Type B pancreatic cell (in vitro differentiated cells): ENCODE measurements around the gene SLC25A47. TPM values are rescaled to one million over a fixed set of nuclear protein-coding genes. Genes with fewer than 3 reads are reported as not detected.

Experiments used
- DNase-seq: peaks from one replicate; pipeline ENCODE4 v3.0.0; 2021; ENCODE audit warnings: mixed read lengths; ENCODE audit not compliant: unreplicated experiment; ENCODE audit errors: extremely low spot score
- H3K27ac Mint-ChIP-seq: 2 replicates; pipeline ENCODE4 v1.8.0; 2021; ENCODE audit warnings: mild to moderate bottlenecking, mixed read lengths
- H3K27me3 Mint-ChIP-seq: 2 replicates; pipeline ENCODE4 v1.8.0; 2021; ENCODE audit warnings: mixed read lengths
- H3K36me3 Mint-ChIP-seq: 2 replicates; pipeline ENCODE4 v1.8.0; 2021; ENCODE audit warnings: mixed read lengths
- H3K4me1 Mint-ChIP-seq: one replicate; pipeline ENCODE4 v1.8.0; 2021; ENCODE audit warnings: mixed read lengths; ENCODE audit not compliant: unreplicated experiment
- H3K4me3 Mint-ChIP-seq: 2 replicates; pipeline ENCODE4 v1.8.0; 2021; ENCODE audit warnings: mild to moderate bottlenecking, mixed read lengths
- H3K9me3 Mint-ChIP-seq: 2 replicates; pipeline ENCODE4 v1.8.0; 2021; ENCODE audit warnings: mixed read lengths
- total RNA-seq: library from RNA; stranded (reverse); gene quantifications from 2 replicates; pipeline ENCODE4 v1.2.1, GENCODE V29; 2021; ENCODE audit warnings: low replicate concordance
- TF ChIP-seq, protein P1 (sequence below): fragments of 200-600 bp; sonication (generic); conservative IDR thresholded peaks from 2 replicates; pipeline ENCODE4 v1.5.0; 2021; ENCODE audit warnings: antibody characterized with exemption, mild to moderate bottlenecking

SLC25A47 gene
- total RNA-seq, 1 donor from 2014 or later, result not detected

DNA sequence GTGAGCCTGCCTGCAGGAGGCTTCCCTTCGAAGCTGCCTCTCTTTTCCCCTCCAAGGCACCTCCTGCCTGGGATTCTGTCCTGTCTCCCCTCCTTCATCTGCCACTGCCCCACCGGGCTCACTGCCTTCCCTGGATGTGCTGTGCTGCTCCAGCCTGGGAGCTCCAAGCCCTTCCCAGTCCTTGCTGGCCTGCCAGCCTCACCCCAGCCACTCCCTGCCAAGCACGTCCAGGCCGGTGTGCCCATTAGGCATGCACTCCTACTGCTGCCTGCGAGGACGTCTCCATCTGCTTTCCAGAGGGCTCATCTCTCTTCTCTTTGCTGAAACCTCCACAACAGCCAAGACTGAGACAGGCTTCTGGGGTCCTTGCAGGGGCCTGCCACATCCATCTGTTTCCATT is 8.4 kb upstream of the SLC25A47 start:
- Mint-ChIP-seq H3K9me3 (no peaks in the 10 kb centered on the region), H3K27ac (no peak overlapping the region), H3K27me3 (peaks cover 5% of the 10 kb centered on the region), H3K4me3 (no peak overlapping the region), H3K36me3 (no peaks in the 10 kb centered on the region), H3K4me1 (peaks cover 16% of the 10 kb centered on the region)
- DNase-seq, result no peak
- TF ChIP-seq, protein P1, sequence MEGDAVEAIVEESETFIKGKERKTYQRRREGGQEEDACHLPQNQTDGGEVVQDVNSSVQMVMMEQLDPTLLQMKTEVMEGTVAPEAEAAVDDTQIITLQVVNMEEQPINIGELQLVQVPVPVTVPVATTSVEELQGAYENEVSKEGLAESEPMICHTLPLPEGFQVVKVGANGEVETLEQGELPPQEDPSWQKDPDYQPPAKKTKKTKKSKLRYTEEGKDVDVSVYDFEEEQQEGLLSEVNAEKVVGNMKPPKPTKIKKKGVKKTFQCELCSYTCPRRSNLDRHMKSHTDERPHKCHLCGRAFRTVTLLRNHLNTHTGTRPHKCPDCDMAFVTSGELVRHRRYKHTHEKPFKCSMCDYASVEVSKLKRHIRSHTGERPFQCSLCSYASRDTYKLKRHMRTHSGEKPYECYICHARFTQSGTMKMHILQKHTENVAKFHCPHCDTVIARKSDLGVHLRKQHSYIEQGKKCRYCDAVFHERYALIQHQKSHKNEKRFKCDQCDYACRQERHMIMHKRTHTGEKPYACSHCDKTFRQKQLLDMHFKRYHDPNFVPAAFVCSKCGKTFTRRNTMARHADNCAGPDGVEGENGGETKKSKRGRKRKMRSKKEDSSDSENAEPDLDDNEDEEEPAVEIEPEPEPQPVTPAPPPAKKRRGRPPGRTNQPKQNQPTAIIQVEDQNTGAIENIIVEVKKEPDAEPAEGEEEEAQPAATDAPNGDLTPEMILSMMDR, result no peak

DNA sequence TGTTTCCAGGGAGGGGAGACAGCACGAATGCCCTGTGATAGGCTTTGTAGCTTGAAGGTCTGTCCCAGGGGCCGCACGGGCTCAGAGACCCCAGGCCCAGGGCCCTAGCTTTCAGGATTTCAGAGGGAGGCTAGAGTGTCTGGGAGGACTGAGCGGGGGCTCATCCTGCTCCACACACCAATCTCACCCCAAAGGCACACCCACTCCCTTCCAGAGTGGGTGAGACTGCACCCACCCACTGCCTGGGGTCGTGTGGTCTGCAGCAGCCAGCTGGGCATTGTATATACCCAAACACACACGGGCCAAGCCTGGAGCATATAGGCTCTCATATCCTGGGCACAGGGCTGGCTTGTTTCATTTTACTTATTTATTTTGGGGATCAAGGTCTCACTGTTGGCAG is 5.8 kb upstream of the SLC25A47 start:
- Mint-ChIP-seq H3K4me3 (no peak overlapping the region), H3K27me3 (no peaks in the 10 kb centered on the region), H3K4me1 (peaks cover 5% of the 10 kb centered on the region), H3K27ac (no peak overlapping the region), H3K9me3 (no peaks in the 10 kb centered on the region), H3K36me3 (no peaks in the 10 kb centered on the region)
- DNase-seq, result no peak
- TF ChIP-seq, protein P1, result no peak

DNA sequence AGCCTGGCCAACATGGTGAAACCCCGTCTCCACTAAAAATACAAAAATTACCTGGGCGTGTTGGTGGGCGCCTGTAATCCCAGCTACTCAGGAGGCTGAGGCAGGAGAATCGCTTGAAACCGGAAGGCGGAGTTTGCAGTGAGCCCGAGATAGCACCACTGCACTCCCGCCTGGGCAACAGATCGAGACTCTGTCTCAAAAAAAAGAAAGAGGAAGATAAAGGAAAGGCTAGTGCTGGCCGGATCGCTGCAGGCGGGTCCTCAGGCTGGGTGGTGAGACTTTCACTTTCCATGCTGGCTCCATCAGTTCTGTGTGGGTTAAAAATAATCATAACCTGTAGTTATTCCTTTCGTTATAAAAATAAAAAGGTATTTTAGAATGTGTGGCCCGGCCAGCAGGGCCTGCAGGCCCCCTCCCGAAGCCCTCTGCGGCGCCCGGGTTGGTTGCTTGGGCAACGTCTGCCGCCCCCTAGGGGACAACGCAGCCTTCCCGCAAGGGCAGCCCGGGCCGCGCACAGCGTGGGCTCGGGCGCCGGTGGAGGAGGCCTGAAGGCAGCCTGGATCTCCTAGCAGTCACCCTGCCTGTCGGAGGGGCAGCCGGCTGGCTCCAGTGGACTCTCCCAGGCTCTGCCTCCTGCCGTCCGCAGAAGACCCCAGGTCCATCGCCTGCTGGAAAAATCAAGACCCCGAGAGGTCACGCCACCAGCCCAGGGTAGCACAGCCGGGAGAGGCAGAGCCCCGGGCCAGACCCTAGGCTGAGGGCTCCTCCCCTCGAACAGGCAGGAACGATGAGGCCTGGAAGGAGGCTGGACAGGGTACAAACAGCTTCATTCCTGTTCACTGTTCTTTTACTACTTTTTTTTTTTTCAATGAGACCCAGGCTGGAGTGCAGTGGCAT is 5.0 kb upstream of the SLC25A47 start:
- Mint-ChIP-seq H3K27ac (no peak overlapping the region), H3K27me3 (no peaks in the 10 kb centered on the region), H3K4me3 (no peak overlapping the region), H3K4me1 (no peaks in the 10 kb centered on the region), H3K36me3 (no peaks in the 10 kb centered on the region), H3K9me3 (no peaks in the 10 kb centered on the region)
- TF ChIP-seq, protein P1, result peak; percentile 81
- DNase-seq, result no peak

DNA sequence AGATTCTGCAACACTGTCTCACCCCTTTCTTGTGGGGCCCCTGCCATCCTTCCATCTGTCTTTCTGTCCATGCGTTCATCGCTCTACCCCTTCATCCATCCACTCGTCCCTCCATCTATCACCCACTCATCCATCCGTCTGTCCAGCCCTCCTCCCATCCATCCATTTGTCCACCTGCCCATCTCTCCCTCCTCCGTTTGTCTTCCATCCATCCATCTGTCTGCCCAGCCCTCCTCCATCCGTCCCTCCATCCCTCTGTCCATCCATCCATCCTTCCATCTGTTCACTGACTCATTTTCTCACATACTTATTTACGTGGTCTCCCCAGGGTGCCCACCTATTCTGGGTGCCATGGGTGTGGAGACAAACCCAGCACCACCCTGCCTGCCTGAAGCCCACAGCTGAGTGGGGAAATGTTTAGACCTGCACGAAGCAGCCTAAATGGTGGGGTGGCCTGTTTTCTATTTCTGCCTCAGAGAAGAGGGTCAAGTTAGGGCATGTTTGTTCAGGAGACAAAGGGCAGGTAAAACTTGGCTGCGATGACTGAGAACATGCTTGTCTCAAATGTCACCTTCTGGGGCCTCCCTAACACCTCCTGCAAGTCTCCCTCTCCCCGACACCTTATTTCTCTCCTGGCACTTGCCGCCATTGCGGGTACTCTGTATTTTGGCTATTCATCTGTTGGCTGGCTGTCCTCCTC is 2.8 kb upstream of the SLC25A47 start:
- Mint-ChIP-seq H3K27me3 (no peaks in the 10 kb centered on the region), H3K27ac (no peak overlapping the region), H3K4me3 (no peak overlapping the region), H3K36me3 (no peaks in the 10 kb centered on the region), H3K4me1 (no peaks in the 10 kb centered on the region), H3K9me3 (no peaks in the 10 kb centered on the region)
- TF ChIP-seq, protein P1, result no peak
- no peak for DNase-seq

DNA sequence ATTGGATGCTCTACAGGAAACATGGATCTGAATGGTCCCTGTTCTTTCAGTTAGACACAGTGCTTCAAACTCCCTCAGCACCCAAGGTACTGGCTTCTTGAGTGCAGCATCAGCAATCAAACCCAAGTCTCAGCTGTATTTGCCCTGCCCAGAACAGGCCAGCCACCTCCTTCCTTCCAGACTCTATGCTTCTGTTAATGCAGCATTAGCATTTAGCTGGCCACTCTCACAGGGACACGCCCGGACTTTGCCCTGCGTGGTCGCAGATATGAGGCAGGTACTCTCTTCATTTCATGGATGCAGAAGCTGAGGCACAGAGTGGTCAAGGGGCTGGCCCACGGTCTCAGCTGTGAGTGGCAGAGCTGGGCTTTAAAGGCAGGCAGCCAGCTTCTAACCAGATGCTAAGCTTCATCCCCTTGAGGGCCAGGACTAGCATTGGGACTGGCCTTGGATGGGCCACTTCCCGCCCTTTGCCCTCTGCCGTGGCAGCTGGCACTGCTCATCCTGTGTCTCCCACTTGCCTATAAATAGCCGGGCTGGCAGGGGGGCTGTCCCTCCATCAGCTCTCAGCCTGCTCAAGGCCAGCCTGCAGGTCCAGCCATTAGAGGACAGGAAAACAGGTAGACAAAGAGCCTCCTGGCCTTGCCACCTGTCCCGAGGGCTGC is 1.5 kb upstream of the SLC25A47 start:
- no peak overlapping the region for H3K4me3 Mint-ChIP-seq
- H3K27me3 Mint-ChIP-seq, result no peaks in the 10 kb centered on the region
- no peaks in the 10 kb centered on the region for H3K4me1 Mint-ChIP-seq
- no peaks in the 10 kb centered on the region for H3K36me3 Mint-ChIP-seq
- H3K9me3 Mint-ChIP-seq, result no peaks in the 10 kb centered on the region
- H3K27ac Mint-ChIP-seq, result no peak overlapping the region
- TF ChIP-seq, protein P1, result no peak
- no peak for DNase-seq
